HepG2 (cell line): ENCODE measurements around the gene UCK2. TPM values are rescaled to one million over a fixed set of nuclear protein-coding genes. Genes with fewer than 3 reads are reported as not detected.

Source experiments
- DMAP1 ChIP-seq: IDR thresholded peaks from 2 replicates; pipeline ENCODE4 v1.6.1; 2016
- DNMT1 ChIP-seq: sonication (generic); formaldehyde crosslinking; IDR thresholded peaks from 2 replicates; pipeline ENCODE4 v1.5.1; 2020; ENCODE audit warnings: mild to moderate bottlenecking, missing genetic modification reagents
- EZH2 ChIP-seq: conservative IDR thresholded peaks from 2 replicates; pipeline ENCODE4 v1.6.1; 2012; ENCODE audit warnings: mild to moderate bottlenecking, low read depth, low read length, moderate library complexity
- HNRNPL ChIP-seq: fragments of 200-400 bp; formaldehyde crosslinking; IDR thresholded peaks from 2 replicates; pipeline ENCODE4 v1.6.1; 2017; ENCODE audit warnings: mild to moderate bottlenecking, low read depth, low read length
- IRF2 ChIP-seq: IDR thresholded peaks from 2 replicates; pipeline ENCODE4 v1.6.1; 2018; ENCODE audit warnings: missing genetic modification reagents, missing compliant biosample characterization
- KAT7 ChIP-seq: IDR thresholded peaks from 2 replicates; pipeline ENCODE4 v1.6.1; 2018; ENCODE audit warnings: borderline replicate concordance, missing compliant biosample characterization
- KDM2A ChIP-seq: sonication (generic); formaldehyde crosslinking; IDR thresholded peaks from 2 replicates; pipeline ENCODE4 v1.4.0; 2020; ENCODE audit warnings: low read depth, missing genetic modification reagents, borderline replicate concordance
- PHF21A ChIP-seq: sonication (generic); formaldehyde crosslinking; IDR thresholded peaks from 2 replicates; pipeline ENCODE4 v1.5.0; 2020; ENCODE audit warnings: mild to moderate bottlenecking, missing genetic modification reagents
- PLRG1 ChIP-seq: fragments of 450-650 bp; conservative IDR thresholded peaks from 2 replicates; pipeline ENCODE4 v1.6.1; 2016
- PPARG ChIP-seq: conservative IDR thresholded peaks from 2 replicates; pipeline ENCODE4 v1.6.1; 2016; ENCODE audit warnings: missing biosample characterization, missing genetic modification reagents
- TEAD2 ChIP-seq: sonication (generic); formaldehyde crosslinking; IDR thresholded peaks from 2 replicates; pipeline ENCODE4 v1.9.0; 2021; ENCODE audit warnings: missing genetic modification reagents
- TSC22D2 ChIP-seq: sonication (generic); formaldehyde crosslinking; IDR thresholded peaks from 2 replicates; pipeline ENCODE4 v1.5.1; 2020; ENCODE audit warnings: missing genetic modification reagents, mild to moderate bottlenecking, borderline replicate concordance
- ZNF205 ChIP-seq: IDR thresholded peaks from 2 replicates; pipeline ENCODE4 v1.6.1; 2018; ENCODE audit warnings: missing biosample characterization, missing genetic modification reagents
- ZNF33A ChIP-seq: sonication (generic); formaldehyde crosslinking; IDR thresholded peaks from 2 replicates; pipeline ENCODE4 v1.5.1; 2020; ENCODE audit warnings: missing genetic modification reagents, mild to moderate bottlenecking, moderate library complexity, borderline replicate concordance
- ZNF354B ChIP-seq: sonication (generic); formaldehyde crosslinking; IDR thresholded peaks from 2 replicates; pipeline ENCODE4 v1.8.0; 2022; ENCODE audit warnings: mild to moderate bottlenecking, missing genetic modification reagents
- ZNF484 ChIP-seq: sonication (generic); formaldehyde crosslinking; IDR thresholded peaks from 2 replicates; pipeline ENCODE4 v1.5.1; 2020; ENCODE audit warnings: mild to moderate bottlenecking, low read depth, missing genetic modification reagents, borderline replicate concordance
- ZNF512 ChIP-seq: sonication (generic); formaldehyde crosslinking; IDR thresholded peaks from 2 replicates; pipeline ENCODE4 v1.4.0; 2020; ENCODE audit warnings: mild to moderate bottlenecking, missing genetic modification reagents
- ZNF513 ChIP-seq: sonication (generic); formaldehyde crosslinking; conservative IDR thresholded peaks from 2 replicates; pipeline ENCODE4 v1.5.0; 2020; ENCODE audit warnings: missing genetic modification reagents
- ZNF574 ChIP-seq: sonication (generic); formaldehyde crosslinking; IDR thresholded peaks from 2 replicates; pipeline ENCODE4 v1.4.0; 2020; ENCODE audit warnings: missing genetic modification reagents
- ZNF704 ChIP-seq: sonication (generic); formaldehyde crosslinking; IDR thresholded peaks from 2 replicates; pipeline ENCODE4 v1.8.1; 2023; ENCODE audit warnings: mild to moderate bottlenecking, inconsistent platforms, moderate library complexity, missing genetic modification reagents, borderline replicate concordance
- ZNF710 ChIP-seq: sonication (generic); formaldehyde crosslinking; IDR thresholded peaks from 2 replicates; pipeline ENCODE4 v1.5.0; 2020; ENCODE audit warnings: mild to moderate bottlenecking, missing genetic modification reagents, borderline replicate concordance
- polyA plus RNA-seq, 8 experiments: library from polyadenylated mRNA; depleted of rRNA in 3 of 8; stranded (reverse) in 7 of 8; unstranded in 1 of 8; fragments of >200 nt; fragmentation: Illumina TruSeq in 4 of 8; extraction: Trizol in 4 of 8; gene quantifications; 2 replicates each; pipeline versions ENCODE4 v1.2.1 to v1.2.3, GENCODE V29; 2011 to 2016; ENCODE audit warnings: low read depth in 4 of 8, missing spikeins in 1 of 8, mixed read lengths in 1 of 8; ENCODE audit not compliant: insufficient read depth in 1 of 8
- total RNA-seq, 5 experiments: library from RNA; depleted of rRNA; stranded (reverse); fragments of >200 nt; fragmentation: Illumina TruSeq; extraction: Trizol; gene quantifications; 2 replicates each; pipeline ENCODE4 v1.2.3, GENCODE V29; 2016; ENCODE audit warnings: low read depth in 1 of 5

Gene UCK2
- total and polyA plus RNA-seq, 2 of the 13 experiments (the other 11 are each of a cell fraction or from before 2014, with no cell fraction given): 64.3 to 78.0 TPM

GRCh38 chr1:165900576-165901380 is 73.4 kb downstream of the UCK2 start (continued):
- TF ChIP-seq TEAD2: no peak
- peak; percentile 55; the same call in 1 of the 2 replicates for TF ChIP-seq PHF21A (CRISPR knock-in tag)
- no peak for TF ChIP-seq PPARG (CRISPR knock-in tag)
- TF ChIP-seq ZNF574: no peak; the same call in 1 of the 2 replicates
- TF ChIP-seq ZNF710: no peak
- TF ChIP-seq ZNF33A (CRISPR knock-in tag): no peak
- no peak for TF ChIP-seq ZNF484 (CRISPR knock-in tag)
- TF ChIP-seq ZNF704 (CRISPR knock-in tag): no peak
- TF ChIP-seq PLRG1: no peak
- no peak for TF ChIP-seq ZNF512
- no peak for TF ChIP-seq ZNF354B (CRISPR knock-in tag)
- TF ChIP-seq ZNF513: no peak
- TF ChIP-seq ZNF205 (CRISPR knock-in tag): no peak
- TF ChIP-seq EZH2: no peak
- no peak for TF ChIP-seq TSC22D2 (CRISPR knock-in tag)
- TF ChIP-seq DMAP1 (CRISPR knock-in tag): no peak
- TF ChIP-seq KAT7 (CRISPR knock-in tag): no peak
- no peak for TF ChIP-seq DNMT1 (CRISPR knock-in tag)
- TF ChIP-seq KDM2A (CRISPR knock-in tag): no peak
- no peak for TF ChIP-seq HNRNPL
- TF ChIP-seq IRF2 (CRISPR knock-in tag): no peak
